ENCODE results near the gene SMG5. TPM values are rescaled to one million over a fixed set of nuclear protein-coding genes. Genes with fewer than 3 reads are reported as not detected.

The SMG5 gene
- total RNA-seq, 4 donors from 2014 or later: 52.3 to 96.1 (median 69.4) TPM

DNA sequence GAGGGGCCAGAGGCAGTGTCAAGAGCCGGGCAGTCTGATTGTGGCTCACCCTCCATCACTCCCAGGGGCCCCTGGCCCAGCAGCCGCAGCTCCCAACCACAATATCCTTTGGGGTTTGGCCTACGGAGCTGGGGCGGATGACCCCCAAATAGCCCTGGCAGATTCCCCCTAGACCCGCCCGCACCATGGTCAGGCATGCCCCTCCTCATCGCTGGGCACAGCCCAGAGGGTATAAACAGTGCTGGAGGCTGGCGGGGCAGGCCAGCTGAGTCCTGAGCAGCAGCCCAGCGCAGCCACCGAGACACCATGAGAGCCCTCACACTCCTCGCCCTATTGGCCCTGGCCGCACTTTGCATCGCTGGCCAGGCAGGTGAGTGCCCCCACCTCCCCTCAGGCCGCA lies 40.7 kb downstream of the SMG5 start, which contains the start of gene BGLAP:
TSS of gene BGLAP (plus strand) at position 259 of the 400 bp plus-strand sequence. CDS start at position 307, 48 bp downstream.
- H3K27me3 ChIP-seq: peaks cover 0 to 33% (median 8%) of the 10 kb centered on the region in 4 donors
- DNase-seq (ENCODE audit: extremely low spot score): no peak
- 89% methylated on average over 5 of the region's 14 CpGs for WGBS
- TF ChIP-seq, protein P1, sequence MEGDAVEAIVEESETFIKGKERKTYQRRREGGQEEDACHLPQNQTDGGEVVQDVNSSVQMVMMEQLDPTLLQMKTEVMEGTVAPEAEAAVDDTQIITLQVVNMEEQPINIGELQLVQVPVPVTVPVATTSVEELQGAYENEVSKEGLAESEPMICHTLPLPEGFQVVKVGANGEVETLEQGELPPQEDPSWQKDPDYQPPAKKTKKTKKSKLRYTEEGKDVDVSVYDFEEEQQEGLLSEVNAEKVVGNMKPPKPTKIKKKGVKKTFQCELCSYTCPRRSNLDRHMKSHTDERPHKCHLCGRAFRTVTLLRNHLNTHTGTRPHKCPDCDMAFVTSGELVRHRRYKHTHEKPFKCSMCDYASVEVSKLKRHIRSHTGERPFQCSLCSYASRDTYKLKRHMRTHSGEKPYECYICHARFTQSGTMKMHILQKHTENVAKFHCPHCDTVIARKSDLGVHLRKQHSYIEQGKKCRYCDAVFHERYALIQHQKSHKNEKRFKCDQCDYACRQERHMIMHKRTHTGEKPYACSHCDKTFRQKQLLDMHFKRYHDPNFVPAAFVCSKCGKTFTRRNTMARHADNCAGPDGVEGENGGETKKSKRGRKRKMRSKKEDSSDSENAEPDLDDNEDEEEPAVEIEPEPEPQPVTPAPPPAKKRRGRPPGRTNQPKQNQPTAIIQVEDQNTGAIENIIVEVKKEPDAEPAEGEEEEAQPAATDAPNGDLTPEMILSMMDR (IDR thresholded peaks at IDR 0.05): no peak
- TF ChIP-seq POLR2A (IDR thresholded peaks at IDR 0.05; ENCODE audit: low read depth) (no peak), EP300 (IDR thresholded peaks at IDR 0.05) (no peak), POLR2AphosphoS5 (IDR thresholded peaks at IDR 0.05) (no peak)
- peaks cover 22 to 53% (median 51%) of the 10 kb centered on the region in 4 donors for H3K36me3 ChIP-seq
- no peak within 1 kb of the TSS for H3K27ac ChIP-seq (replicated peaks in 1 of 4)
- no peak within 1 kb of the TSS for H3K4me3 ChIP-seq
- no peaks in the 10 kb centered on the region for H3K9me3 ChIP-seq
- H3K4me1 ChIP-seq: peaks cover 17 to 24% (median 19%) of the 10 kb centered on the region in 4 donors
- intact Hi-C loops (cut with DNase I): no loop called here

DNA sequence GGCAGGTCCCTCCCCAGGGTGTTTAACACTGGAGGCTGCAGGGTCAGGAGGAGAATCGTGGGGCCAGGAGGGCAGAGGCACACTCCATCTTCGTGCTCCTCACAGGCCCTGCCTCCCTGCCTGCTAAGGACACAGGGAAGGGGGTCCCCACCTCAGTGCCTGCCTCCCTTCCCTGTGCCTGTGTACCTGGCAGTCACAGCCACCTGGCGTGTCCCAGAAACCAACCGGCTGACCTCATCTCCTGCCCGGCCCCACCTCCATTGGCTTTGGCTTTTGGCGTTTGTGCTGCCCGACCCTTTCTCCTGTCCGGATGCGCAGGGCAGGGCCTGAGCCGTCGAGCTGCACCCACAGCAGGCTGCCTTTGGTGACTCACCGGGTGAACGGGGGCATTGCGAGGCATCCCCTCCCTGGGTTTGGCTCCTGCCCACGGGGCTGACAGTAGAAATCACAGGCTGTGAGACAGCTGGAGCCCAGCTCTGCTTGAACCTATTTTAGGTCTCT lies 41.3 kb downstream of the SMG5 start:
- Histone ChIP-seq H3K27me3 (peaks cover 0 to 27% (median 8%) of the 10 kb centered on the region in 4 donors), H3K4me1 (peaks cover 12 to 18% (median 13%) of the 10 kb centered on the region in 4 donors), H3K36me3 (peaks cover 27 to 58% (median 56%) of the 10 kb centered on the region in 4 donors), H3K27ac (replicated peaks in 1 of 4) (no peak overlapping the region), H3K9me3 (no peaks in the 10 kb centered on the region), H3K4me3 (no peak overlapping the region)
- intact Hi-C loops (cut with DNase I): no loop called here
- no peak for DNase-seq (ENCODE audit: extremely low spot score)
- TF ChIP-seq, protein P1 (IDR thresholded peaks at IDR 0.05): no peak
- 70% methylated on average over 10 of the region's 15 CpGs for WGBS

DNA sequence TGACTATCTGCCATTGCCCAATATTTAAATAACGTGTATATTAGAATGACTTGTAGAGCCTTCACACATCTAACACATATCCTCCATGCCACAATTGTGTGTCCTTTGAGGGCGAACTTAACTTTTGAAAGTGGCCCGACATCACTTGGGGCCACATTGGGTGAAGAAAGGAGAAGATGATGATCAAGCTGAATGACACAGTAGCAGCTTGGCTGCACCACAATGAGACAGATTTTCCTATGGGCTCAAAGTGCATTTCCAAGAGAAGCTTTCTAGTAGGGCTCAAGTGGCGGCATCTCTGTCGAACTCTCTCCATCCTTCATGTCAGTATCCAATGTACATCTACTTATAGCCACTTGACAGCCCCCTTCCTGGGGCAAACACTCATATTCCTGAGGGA lies 44.4 kb downstream of the SMG5 start:
- Histone ChIP-seq H3K27ac (replicated peaks in 1 of 4) (no peak overlapping the region), H3K9me3 (no peaks in the 10 kb centered on the region), H3K36me3 (peaks cover 32 to 90% (median 82%) of the 10 kb centered on the region in 4 donors), H3K4me1 (no peaks in the 10 kb centered on the region), H3K4me3 (no peak overlapping the region), H3K27me3 (no peaks in the 10 kb centered on the region)
- 95% methylated on average over 5 of the region's 5 CpGs for whole genome bisulfite sequencing
- no peak for DNase-seq (ENCODE audit: extremely low spot score)
- intact Hi-C loops (cut with DNase I): no loop called here
- TF ChIP-seq, protein P1 (IDR thresholded peaks at IDR 0.05): no peak
- TF ChIP-seq POLR2AphosphoS5 (IDR thresholded peaks at IDR 0.05) (no peak), POLR2A (IDR thresholded peaks at IDR 0.05; ENCODE audit: low read depth) (no peak), EP300 (IDR thresholded peaks at IDR 0.05) (no peak)

DNA sequence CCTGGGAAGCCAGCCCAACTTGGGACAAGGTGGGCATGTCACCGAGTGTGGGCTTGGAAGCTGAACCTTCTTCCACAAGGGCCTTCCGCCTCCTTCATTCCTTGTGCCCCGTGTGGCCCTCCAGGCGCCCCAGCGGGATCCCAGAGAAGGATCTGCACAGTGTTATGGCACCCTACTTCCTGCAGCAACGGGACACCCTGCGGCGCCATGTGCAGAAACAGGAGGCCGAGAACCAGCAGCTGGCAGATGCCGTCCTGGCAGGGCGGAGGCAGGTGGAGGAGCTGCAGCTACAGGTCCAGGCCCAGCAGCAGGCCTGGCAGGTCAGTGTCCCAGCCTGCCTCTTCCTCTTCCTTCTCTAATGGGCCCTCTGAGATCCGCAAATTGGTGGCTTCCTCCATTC lies 46.5 kb downstream of the SMG5 start:
- Histone ChIP-seq H3K36me3 (peaks cover 32 to 90% (median 73%) of the 10 kb centered on the region in 4 donors), H3K4me3 (no peak overlapping the region), H3K9me3 (no peaks in the 10 kb centered on the region), H3K4me1 (no peaks in the 10 kb centered on the region), H3K27ac (replicated peaks in 1 of 4) (no peak overlapping the region), H3K27me3 (no peaks in the 10 kb centered on the region)
- DNase-seq (ENCODE audit: extremely low spot score): no peak
- 91% methylated on average over 4 of the region's 12 CpGs for WGBS
- TF ChIP-seq, protein P1 (IDR thresholded peaks at IDR 0.05): no peak
- no peak for TF ChIP-seq POLR2AphosphoS5 (IDR thresholded peaks at IDR 0.05)
- no peak for TF ChIP-seq POLR2A (IDR thresholded peaks at IDR 0.05; ENCODE audit: low read depth)
- no peak for TF ChIP-seq EP300 (IDR thresholded peaks at IDR 0.05)
- intact Hi-C loops (cut with DNase I): no loop called here

Measured in esophagus muscularis mucosa (tissue), 4 donors.